Anterior cingulate cortex (tissue), 58 donors: ENCODE results near the gene CAMK1D.

ENCODE experiments used
- DNase-seq, 58 donors: peaks; one replicate each; lab custom pipeline; 2025; lab: John Stamatoyannopoulos, UW

The CAMK1D gene

DNA sequence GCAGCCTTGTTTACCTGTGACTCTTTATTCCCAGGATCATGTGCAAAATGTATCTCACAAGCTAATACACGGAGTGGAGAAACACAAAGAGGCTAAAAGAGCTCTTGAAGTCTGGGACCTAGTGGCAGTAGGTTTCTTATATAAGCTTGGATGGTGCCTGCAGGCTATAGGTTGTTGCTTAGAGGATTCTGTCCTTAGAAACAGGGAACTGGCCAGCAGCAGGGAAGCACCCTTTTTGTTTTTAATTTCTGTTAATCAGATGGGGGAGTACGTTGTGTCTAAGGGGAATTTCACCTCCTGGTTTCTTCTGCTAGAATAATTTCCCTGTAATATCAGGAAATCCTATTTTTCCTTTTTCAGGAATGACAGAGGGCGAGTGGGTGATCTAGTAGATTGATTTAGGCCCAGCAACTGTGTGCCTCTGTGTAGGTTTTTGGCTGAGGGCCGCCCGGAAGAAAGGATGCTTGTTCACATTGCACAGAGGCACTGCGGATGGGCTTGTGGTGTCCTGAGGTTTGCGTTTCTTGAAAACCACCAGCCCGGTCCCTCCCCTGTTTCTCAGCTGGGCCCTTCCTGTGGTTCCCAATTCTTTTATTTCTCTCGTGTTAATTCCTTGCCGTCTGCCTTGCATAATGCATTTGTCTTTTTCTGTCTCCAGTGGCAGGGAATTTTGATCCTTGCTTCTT, 158.0 kb downstream of the CAMK1D start:
- DNase-seq: peak in 12 of 58 donors; percentile 2 to 47 (median 18)

DNA sequence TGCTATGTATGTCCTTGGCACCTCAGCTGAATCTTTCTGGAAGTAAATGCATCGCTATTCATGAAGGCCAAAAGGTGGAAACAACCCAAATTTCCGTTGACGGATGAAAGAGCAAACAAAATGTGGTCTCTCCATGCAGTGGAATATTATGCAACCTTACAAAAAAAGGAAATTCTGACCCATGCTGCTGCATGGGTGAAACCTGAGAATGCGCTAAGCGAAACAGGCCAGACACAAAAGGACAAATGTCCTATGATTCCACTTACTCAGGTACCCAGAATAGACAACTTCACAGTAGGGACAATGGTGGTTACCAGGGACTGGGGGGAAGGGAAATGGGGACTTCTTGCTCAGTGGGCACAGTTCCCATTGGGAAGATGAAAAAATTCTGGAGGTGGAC, 158.8 kb downstream of the CAMK1D start:
- no peak for DNase-seq

DNA sequence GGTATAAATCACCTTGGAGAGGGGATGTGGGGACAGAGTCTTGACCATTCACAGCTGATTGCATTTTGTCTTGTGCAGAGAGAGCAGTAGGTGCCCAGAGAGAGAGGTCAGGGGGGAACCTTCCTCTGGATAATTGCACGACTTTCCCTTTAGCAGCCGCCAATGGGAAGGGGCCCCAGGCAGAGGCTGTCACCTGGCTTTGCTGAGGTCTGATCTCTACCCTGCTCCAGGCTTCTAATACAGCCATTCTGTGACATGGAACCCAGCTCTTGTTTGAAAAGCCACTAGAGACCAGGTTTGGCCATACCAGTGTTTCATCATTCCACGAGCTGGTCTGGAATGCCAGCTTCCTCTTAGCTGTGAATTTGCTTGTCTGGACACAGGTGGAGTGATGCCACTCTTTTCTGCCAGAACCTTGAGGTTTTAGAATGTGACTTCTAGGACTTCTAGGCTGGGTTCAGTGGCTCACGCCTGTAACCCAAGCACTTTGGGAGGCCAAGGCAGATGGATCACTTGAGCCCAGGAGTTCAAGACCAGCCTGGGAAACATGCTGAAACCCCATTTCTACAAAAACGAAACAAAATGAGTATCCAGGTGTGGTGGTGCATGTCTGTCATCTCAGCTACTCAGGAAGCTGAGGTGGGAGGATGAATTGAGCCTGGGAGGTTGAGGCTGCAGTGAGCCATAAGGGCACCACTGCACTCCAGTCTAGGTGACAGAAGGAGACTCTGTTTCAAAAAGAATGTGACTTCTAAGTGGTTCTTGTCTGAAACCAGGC, 159.9 kb downstream of the CAMK1D start:
- no peak for DNase-seq

DNA sequence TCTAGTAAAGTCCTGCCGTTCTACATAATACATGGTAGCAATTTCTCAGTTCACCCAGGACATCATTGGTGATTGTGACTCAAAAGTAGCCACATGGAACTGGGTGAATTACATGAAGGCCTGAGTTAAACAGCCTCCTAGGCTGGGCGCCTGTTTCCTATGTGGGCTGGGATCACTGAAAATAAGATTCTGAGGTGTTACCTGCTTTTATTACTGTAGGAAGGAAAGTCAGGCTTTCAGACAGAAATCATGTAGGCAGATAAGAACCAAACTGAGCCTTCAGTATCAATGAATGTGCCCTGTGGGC, 160.4 kb downstream of the CAMK1D start:
- DNase-seq: no peak

DNA sequence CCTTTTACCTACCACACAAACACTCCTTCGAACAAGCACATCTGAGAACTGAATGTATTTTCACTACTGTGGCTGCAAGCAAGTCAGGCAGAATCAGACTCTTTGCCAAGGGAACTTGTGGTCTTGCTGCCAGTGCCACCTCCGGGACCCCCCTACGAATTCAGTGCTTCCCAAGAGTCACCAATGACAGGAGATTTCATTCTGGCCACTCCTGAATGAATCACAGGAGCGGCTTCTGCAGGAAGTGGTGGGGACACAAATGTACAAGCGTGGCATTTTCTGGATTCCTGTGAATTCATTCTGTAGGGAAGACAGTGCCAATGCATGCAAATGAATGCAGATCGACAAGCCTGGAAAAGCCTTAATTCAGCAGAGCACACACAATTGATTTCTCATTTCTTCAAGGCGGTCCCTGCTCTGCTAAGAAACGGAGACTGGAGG, 161.2 kb downstream of the CAMK1D start:
- peak in 30 of 58 donors; percentile 7 to 80 (median 27) for DNase-seq

DNA sequence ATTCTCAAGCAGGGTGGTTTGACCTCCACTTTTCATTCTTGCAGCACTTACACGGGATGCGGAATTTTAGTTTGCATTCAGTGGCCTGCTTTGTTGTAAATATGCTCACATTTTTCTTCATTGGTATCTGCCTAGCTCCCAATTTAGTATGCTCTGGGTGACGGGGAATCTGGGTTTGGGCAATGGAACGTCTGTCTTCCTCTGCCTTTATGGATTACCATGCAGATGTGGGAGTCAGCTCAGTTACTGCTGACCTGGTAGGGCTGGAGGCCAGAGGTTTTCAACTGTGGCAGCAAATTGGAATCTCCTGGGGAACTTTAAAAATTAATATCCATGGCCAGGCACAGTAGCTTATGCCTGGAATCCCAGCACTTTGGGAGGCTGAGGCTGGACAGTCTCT, 161.6 kb downstream of the CAMK1D start:
- no peak for DNase-seq

DNA sequence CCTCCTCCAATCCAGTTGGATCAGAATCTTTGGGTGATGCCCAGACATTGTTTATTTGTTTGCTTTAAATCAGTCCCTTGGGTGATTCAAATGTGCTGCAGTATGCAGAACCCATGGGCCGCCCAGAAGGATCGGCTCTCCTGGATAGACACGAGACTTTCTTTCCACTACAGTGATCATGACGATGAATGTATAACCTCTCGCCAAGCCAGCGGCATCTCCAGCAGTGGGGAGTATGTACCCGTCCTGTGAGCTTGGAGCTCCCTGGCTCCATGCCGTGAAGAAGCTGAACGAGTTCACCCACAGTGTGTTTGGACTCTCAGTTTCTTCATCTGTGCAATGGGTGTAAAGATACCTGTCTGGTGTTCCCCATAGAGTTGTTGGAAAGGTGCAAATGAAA, 162.3 kb downstream of the CAMK1D start:
- no peak for DNase-seq

DNA sequence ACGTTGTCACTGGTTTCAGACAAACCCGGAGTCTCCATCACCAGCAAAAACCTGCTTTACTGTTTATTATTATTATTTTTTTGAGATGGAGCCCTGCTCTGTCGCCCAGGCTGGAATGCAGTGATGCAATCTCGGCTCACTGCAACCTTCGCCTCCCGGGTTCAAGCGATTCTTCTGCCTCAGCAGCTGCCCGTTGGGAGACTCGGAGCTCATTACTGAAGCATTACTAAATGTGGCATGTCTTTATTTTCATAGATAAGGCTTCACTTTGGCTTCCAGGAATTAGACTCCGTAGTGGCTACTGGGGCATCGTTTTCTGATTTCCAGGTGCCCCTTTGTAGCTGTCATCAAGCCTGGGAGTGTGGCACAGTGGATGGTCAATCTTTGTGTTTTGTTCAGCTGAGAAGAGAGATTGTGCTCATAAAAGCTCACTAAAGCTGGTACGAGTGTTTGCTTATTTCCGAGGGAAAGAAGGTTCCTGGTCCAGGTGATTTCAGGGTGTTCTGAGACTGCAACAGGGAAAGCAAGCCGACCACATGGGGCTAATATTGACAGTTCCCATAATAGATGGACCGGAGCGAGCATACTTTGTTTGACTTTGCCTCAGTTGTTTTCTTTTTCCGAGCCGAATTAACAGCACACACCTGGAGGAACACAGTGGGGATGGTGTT, 163.1 kb downstream of the CAMK1D start:
- no peak for DNase-seq

DNA sequence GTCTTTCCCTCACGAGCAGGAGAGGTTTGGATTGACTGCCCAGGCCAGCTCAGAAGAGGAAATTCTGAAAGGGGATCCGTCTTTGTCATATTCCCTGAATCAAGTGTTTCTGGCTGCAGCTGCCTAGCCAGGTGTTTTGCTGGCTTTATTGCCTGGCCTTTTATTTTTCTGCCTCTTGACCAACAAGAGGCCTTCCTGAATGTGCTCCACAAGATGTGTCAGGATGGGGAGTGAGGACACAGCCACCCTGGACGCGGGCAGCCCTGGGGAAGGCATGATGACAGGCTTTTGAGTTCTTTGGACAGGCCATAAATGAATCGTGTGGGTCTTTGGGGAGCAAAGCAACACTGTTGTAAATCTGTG, 163.6 kb downstream of the CAMK1D start:
- no peak for DNase-seq

DNA sequence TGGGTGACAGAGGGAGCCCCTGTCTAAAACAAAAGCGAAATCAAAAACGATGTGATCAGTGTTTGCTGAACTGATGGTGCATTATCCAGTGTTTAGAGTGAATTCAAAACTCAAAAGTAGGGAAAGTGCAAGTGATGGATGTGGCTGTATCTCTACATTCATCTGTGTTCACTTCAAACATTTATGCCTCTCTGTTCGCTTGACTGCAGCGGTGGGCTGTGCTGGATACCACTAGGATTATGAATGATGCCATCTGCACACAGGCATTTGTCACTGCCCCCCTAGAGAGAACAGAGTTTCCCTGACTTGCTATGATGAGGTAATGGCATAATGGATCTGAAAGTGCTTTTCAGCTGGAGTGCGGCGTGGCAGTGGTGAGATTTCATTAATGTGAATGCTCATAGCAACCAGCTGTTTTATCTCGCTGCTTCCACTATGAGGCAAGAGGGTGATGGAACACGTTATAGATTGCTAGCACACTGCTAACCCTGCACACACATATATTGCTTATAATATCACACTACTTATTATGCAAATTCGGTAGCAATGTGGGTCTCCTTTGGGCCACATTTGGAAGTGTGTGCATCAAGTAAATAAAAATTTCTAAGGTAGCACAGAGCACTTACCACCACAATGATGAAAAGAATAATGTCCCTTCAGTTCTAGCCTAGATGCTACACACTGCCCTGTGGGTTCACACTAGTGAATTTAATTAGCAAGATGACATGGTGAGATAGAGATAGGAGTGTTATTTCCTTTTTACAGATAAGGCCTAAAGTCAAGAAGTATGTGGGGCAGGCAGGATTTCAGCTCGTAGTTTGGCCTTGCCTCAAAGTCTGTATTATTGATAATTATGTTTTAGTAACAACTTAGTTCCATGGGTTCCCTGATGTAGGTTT, 164.7 kb downstream of the CAMK1D start:
- DNase-seq: no peak

DNA sequence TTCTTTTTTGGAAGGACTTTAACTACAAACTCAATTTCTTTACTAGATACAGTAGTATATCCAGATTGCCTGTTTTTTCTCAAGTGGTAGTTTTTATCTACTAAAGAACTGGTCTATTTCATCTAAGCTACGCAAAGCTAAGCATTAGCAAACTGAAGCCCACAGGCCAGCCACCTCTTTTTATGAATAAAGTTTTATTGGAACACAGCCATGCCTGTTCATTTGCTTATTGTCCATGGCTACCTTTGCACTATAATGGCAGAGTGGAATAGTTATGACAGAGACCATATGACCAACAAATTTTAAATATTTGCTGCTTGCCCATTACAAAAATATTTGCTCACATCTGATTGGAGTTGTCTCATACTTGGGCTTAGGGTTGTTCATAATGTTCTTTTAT, 168.7 kb downstream of the CAMK1D start:
- DNase-seq: no peak

DNA sequence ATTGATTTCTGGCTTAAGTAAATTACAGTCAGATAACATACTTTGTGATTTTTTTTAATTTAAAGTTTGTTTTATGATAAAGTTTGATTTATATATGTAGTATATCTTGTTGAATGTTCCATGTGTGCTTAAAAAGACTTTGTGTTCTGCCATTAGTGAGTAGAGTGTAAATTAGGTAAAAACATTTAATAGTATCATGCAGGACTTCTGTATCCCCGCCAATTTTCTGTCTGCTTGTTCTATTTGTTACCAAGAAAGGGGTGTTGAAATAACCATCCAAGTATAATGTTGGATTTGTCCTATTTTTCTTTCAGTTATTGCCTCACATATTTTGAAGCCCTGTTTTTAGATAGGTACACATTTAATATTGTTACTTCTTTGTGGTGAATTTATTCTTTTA, 172.1 kb downstream of the CAMK1D start:
- DNase-seq: no peak

DNA sequence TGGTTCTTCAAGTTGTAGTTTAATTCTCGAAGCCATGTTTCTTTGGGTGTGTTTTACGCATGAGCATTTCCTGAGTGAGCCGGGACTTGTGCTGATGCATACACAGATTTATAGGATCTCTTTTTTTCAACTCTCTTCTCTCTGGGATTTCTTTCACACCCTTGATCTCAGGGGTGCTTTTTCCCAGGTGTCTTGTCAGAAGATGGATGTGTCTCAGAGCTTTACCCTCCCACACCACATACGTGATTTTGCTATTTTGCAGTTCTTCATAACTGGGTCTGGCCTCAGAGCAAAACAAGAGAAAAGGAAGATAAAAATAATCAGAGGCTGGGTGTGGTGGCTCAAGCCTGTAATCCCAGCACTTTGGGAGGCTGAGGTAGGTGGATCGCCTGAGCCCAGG, 177.0 kb downstream of the CAMK1D start:
- no peak for DNase-seq

DNA sequence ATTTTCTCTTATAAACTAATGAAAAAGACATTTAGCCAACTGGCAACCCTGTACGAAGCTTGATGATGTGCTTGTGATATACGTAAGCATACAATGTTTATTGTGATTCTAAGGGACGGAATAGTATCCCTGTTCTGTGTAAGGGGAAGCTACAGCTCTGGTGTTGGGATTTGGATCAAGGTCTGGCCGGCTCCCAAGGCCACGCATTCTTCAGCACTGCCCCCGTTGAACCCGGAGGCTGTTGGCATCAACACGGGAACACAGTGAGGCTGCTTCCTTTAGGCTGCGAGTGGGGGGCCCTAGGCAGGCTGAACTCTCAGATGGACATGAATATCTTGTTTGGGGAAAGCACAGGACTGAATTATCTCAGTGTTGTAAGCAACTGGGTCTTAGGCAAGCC, 180.6 kb downstream of the CAMK1D start:
- DNase-seq: no peak

DNA sequence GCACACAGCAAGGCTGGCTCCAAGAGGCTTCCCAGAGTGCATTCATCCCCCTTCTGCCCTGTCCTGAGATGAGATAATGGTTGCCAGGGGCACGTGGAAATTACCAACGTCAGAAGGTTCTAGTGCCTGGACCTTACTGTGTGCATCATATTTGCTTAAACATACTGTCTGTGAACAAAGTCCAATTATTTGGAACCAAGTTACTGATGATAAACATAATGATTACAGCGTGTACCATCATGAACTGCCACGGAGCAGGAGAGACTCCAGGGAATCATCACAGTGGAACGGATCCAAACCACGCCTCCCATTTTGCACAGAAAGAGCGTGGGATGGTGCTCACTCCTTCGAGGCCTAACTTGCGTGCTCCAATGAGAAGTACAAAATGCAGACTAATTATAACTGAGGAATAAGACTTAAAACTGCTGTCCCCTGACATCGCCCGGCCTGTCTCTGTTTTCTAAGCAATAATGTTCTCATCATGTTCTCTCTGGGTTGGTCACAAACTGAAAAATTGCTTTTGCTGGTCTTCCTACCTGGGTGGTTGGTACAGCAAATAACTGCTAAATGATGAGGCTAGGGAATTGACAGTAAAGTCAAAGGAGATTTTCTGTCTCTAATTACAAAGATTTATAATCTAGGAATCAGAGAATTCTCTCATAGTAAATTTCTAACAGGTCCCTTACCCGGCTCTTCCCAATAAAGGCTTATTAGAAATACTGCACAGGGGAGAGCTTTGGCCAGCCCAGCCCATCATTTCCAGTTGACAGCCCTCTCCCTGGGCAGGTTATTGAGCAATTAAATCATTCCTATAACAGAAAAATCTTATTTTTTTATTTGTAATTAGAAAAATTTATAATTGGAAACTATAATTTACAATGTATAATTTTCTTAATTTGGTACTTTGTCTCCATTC, 182.2 kb downstream of the CAMK1D start:
- peak in 6 of 58 donors; percentile 2 to 16 (median 12) for DNase-seq

DNA sequence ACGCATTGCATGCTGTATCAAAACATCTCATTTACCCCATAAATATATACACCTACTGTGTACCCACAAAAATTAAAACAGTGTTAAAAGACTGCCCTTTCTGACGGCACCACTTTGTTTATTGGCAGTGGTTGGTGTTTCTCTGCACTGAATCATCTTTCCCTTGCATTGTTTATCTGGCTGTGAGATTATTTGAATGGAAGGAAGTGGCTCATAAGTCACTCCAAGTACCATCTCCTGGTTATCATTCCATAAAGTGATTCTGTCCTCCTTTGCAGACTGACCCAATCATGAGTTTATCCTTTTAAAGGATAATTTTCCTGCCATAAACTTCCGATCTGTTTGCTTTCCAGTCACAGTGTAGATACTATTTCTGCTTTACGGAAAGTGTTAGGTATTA, 183.8 kb downstream of the CAMK1D start:
- DNase-seq: no peak

DNA sequence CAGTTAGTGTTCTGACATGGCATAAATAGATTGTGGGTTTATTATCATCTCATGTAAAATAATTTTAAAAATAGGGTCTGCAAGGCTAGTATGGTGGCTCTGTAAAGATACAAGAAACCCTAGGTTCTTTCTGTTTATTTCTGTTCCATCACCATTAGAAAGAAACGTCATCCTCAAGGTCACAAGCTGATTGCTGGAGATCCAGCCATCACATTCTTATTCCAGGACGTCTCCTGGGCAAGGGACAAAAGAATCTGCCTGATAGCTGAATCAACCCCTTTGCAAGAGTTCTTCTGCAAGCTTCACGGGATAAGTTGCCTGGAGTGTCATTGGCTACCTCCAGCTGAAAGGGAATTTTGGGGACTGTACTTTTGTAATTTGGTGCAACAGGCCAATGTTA, 184.4 kb downstream of the CAMK1D start:
- DNase-seq: no peak

DNA sequence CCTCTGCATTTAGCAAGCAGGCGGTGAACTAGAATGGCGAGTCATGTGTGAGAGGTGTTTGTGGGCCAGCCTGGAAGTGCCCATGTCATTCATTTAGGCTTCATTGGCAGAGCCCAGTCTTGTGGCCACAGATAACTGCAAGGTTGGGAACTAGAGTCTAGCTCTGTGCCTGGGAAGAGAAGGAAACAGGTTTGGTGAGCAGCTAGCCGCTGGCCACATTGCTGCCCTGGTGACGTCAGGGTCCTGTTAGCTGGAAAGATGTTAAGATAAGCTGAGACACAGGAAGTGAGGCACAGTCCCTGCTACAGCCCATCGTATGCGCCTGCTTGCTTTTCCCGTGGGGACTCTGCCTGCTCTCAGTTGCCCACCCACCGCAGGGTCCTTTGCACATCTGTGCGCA, 185.5 kb downstream of the CAMK1D start:
- no peak for DNase-seq

DNA sequence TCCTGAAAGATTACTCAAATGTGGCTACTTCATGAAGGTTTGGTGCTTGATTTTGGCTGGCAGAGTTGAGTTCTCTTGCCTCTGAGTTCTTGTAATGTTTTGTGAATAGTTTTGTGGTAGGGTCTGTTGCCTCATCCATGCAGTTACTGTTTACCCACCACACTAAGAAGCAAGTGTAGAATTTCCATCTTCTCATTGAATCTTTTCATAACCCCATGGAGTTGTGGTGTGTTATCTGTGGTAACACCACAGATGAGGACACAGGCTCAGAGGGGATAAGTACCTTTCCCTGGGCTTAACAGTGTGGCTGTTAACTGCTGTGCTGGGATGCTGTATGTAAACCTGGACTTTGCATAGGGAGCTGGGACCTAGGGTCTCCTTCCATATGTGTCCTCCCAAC, 186.3 kb downstream of the CAMK1D start:
- no peak for DNase-seq

DNA sequence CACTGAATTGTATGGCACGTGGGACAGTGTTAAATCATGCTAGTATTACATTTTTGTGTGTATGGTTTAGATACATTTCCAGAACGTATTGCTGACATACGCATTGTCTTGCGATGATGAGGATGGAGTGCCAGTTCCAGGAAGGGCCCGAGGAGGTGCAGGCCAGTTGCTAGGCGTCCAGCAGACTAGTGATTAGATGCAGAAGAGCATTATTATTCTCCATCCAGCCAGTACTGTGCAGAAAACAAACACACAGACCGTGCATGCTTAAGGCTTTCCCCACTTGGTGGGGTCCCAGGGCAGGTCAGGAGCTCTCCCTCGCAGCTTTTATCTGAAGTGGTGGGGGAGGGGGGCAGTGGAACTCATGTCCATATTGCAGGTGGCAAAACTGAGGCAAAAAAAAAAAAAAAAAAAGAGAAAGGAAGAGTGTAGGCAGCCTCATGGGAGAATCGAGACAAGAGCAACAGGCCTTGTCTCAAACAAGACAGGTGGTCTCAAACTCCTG, 189.2 kb downstream of the CAMK1D start:
- DNase-seq: no peak
